ENCODE results near the gene PGRMC1. TPM values are rescaled to one million over a fixed set of nuclear protein-coding genes. Genes with fewer than 3 reads are reported as not detected.

Gene PGRMC1
- polyA plus RNA-seq, 1 of the 3 experiments (the other 2 are of a cell fraction), result 65.3 TPM

DNA sequence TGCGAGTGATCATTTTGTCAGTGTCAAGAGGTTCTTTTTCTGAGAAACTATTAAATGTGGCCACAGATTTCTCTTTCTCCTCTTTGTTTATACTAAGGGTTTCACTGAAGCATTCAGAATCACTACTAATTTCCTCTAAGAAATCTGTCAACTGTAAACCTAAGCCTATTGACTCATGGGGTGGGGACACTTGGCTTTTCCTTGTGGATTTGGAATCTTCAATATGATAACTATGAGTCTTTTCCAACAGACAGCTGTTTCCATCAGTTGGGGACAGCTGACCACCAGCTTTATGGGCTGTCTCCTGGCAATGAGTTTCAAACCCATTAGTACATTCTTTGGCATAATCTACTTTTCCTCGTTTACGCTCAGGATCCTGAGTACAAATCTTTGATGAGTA lies 13.8 kb downstream of the PGRMC1 start (continued):
- TF ChIP-seq, protein P1, sequence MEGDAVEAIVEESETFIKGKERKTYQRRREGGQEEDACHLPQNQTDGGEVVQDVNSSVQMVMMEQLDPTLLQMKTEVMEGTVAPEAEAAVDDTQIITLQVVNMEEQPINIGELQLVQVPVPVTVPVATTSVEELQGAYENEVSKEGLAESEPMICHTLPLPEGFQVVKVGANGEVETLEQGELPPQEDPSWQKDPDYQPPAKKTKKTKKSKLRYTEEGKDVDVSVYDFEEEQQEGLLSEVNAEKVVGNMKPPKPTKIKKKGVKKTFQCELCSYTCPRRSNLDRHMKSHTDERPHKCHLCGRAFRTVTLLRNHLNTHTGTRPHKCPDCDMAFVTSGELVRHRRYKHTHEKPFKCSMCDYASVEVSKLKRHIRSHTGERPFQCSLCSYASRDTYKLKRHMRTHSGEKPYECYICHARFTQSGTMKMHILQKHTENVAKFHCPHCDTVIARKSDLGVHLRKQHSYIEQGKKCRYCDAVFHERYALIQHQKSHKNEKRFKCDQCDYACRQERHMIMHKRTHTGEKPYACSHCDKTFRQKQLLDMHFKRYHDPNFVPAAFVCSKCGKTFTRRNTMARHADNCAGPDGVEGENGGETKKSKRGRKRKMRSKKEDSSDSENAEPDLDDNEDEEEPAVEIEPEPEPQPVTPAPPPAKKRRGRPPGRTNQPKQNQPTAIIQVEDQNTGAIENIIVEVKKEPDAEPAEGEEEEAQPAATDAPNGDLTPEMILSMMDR (IDR thresholded peaks at IDR 0.05), result no peak

DNA sequence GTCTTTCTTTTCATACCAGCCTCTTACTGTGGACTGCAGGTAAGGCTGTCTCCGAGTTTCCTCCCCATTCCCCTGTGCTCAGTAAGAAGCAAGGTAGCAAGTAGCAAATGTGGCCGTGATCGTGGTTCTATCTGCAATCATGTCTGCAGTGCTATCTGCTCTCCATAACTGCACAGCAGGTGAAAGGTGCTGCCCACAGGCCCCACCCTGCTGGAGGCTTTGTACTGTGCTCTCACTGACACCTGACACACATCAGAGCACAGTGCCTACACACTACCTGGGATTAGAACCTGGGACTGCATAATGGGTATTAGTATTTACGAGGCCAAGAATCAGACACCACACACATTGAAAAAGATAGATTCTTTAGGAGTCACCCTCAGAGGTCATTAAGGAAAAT lies 15.3 kb downstream of the PGRMC1 start:
- Histone ChIP-seq H4K20me1 (ENCODE audit: insufficient read depth) (no peaks in the 10 kb centered on the region), H3K9me2 (no peaks in the 10 kb centered on the region), H3K4me3 (ENCODE audit: low read depth in 2 of 2, low read length in 1 of 2) (no peak overlapping the region), H3K9ac (no peak overlapping the region), H3K4me1 (ENCODE audit: control insufficient read depth in 1 of 2, insufficient read depth in 2 of 2, low read depth in 1 of 2, low read length in 1 of 2) (no peaks in the 10 kb centered on the region), H3K4me2 (no peak overlapping the region), H3K9me3 (no peaks in the 10 kb centered on the region), H3K79me2 (ENCODE audit: insufficient read depth) (no peaks in the 10 kb centered on the region), H3K36me3 (replicated peaks in 1 of 2; ENCODE audit: control insufficient read depth in 1 of 2, insufficient read depth in 2 of 2, low read length in 1 of 2) (peaks cover 3 to 4% of the 10 kb centered on the region in 2 experiments), H3K27me3 (ENCODE audit: insufficient read depth) (no peaks in the 10 kb centered on the region; the same call in 1 of the 2 replicates), H3F3A (replicated peaks; ENCODE audit: insufficient read depth) (no peaks in the 10 kb centered on the region), H2AFZ (ENCODE audit: low read depth) (no peak overlapping the region), H3K27ac (ENCODE audit: low read depth in 2 of 2, low read length in 1 of 2) (no peak overlapping the region)
- ChIA-PET CTCF (interaction anchor here (0.8 kb wide), 1 partner anchor 10 kb away, joined by 3 read pairs; no protein-coding TSS in a partner anchor), POLR2A (no interaction called here)
- no peak for TF ChIP-seq SIN3A (IDR thresholded peaks at IDR 0.05; ENCODE audit: borderline replicate concordance, low read depth, low read length)
- no peak for TF ChIP-seq SMC3 (IDR thresholded peaks at IDR 0.05; ENCODE audit: low read depth, low read length)
- TF ChIP-seq, protein P2, sequence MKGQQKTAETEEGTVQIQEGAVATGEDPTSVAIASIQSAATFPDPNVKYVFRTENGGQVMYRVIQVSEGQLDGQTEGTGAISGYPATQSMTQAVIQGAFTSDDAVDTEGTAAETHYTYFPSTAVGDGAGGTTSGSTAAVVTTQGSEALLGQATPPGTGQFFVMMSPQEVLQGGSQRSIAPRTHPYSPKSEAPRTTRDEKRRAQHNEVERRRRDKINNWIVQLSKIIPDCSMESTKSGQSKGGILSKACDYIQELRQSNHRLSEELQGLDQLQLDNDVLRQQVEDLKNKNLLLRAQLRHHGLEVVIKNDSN (IDR thresholded peaks at IDR 0.05; ENCODE audit: borderline replicate concordance, low read depth), result no peak
- TF ChIP-seq, protein P3, sequence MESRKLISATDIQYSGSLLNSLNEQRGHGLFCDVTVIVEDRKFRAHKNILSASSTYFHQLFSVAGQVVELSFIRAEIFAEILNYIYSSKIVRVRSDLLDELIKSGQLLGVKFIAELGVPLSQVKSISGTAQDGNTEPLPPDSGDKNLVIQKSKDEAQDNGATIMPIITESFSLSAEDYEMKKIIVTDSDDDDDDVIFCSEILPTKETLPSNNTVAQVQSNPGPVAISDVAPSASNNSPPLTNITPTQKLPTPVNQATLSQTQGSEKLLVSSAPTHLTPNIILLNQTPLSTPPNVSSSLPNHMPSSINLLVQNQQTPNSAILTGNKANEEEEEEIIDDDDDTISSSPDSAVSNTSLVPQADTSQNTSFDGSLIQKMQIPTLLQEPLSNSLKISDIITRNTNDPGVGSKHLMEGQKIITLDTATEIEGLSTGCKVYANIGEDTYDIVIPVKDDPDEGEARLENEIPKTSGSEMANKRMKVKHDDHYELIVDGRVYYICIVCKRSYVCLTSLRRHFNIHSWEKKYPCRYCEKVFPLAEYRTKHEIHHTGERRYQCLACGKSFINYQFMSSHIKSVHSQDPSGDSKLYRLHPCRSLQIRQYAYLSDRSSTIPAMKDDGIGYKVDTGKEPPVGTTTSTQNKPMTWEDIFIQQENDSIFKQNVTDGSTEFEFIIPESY (IDR thresholded peaks at IDR 0.05; ENCODE audit: borderline replicate concordance, low read depth), result no peak
- TF ChIP-seq GATA2 (CRISPR knock-in tag; IDR thresholded peaks at IDR 0.05), result no peak
- TF ChIP-seq, protein P4, sequence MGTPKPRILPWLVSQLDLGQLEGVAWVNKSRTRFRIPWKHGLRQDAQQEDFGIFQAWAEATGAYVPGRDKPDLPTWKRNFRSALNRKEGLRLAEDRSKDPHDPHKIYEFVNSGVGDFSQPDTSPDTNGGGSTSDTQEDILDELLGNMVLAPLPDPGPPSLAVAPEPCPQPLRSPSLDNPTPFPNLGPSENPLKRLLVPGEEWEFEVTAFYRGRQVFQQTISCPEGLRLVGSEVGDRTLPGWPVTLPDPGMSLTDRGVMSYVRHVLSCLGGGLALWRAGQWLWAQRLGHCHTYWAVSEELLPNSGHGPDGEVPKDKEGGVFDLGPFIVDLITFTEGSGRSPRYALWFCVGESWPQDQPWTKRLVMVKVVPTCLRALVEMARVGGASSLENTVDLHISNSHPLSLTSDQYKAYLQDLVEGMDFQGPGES (IDR thresholded peaks at IDR 0.05; ENCODE audit: low read depth, low read length), result no peak
- no peak for TF ChIP-seq GABPA (IDR thresholded peaks at IDR 0.05; ENCODE audit: low read depth)
- TF ChIP-seq TAF1 (IDR thresholded peaks at IDR 0.05; ENCODE audit: borderline replicate concordance, low read depth, low read length), result no peak
- TF ChIP-seq EP300 (IDR thresholded peaks at IDR 0.05; ENCODE audit: borderline replicate concordance in 1 of 2, low read depth in 1 of 2, low read length in 1 of 2), result no peak
- TF ChIP-seq, protein P1 (IDR thresholded peaks at IDR 0.05), result no peak
- TF ChIP-seq CHD2 (IDR thresholded peaks at IDR 0.05; ENCODE audit: low read length, partially characterized antibody), result no peak
- TF ChIP-seq MEF2A (IDR thresholded peaks at IDR 0.05; ENCODE audit: borderline replicate concordance, low read depth), result no peak
- TF ChIP-seq ELF1 (IDR thresholded peaks at IDR 0.05), result no peak
- TF ChIP-seq TEAD4 (IDR thresholded peaks at IDR 0.05; ENCODE audit: borderline replicate concordance, insufficient read depth), result no peak
- no peak for TF ChIP-seq FOXM1 (IDR thresholded peaks at IDR 0.05; ENCODE audit: low read depth)
- TF ChIP-seq, protein P5, sequence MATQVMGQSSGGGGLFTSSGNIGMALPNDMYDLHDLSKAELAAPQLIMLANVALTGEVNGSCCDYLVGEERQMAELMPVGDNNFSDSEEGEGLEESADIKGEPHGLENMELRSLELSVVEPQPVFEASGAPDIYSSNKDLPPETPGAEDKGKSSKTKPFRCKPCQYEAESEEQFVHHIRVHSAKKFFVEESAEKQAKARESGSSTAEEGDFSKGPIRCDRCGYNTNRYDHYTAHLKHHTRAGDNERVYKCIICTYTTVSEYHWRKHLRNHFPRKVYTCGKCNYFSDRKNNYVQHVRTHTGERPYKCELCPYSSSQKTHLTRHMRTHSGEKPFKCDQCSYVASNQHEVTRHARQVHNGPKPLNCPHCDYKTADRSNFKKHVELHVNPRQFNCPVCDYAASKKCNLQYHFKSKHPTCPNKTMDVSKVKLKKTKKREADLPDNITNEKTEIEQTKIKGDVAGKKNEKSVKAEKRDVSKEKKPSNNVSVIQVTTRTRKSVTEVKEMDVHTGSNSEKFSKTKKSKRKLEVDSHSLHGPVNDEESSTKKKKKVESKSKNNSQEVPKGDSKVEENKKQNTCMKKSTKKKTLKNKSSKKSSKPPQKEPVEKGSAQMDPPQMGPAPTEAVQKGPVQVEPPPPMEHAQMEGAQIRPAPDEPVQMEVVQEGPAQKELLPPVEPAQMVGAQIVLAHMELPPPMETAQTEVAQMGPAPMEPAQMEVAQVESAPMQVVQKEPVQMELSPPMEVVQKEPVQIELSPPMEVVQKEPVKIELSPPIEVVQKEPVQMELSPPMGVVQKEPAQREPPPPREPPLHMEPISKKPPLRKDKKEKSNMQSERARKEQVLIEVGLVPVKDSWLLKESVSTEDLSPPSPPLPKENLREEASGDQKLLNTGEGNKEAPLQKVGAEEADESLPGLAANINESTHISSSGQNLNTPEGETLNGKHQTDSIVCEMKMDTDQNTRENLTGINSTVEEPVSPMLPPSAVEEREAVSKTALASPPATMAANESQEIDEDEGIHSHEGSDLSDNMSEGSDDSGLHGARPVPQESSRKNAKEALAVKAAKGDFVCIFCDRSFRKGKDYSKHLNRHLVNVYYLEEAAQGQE (IDR thresholded peaks at IDR 0.05; ENCODE audit: low read depth, low read length), result no peak
- TF ChIP-seq RAD21 (IDR thresholded peaks at IDR 0.05; ENCODE audit: low read length), result no peak
- WGBS (ENCODE audit: low lambda C conversion rate), result 47% methylated on average over 4 of the region's 4 CpGs
- DNase-seq, result no peak
